Measurements from ENCODE around the gene DMBX1.

Gene DMBX1

DNA sequence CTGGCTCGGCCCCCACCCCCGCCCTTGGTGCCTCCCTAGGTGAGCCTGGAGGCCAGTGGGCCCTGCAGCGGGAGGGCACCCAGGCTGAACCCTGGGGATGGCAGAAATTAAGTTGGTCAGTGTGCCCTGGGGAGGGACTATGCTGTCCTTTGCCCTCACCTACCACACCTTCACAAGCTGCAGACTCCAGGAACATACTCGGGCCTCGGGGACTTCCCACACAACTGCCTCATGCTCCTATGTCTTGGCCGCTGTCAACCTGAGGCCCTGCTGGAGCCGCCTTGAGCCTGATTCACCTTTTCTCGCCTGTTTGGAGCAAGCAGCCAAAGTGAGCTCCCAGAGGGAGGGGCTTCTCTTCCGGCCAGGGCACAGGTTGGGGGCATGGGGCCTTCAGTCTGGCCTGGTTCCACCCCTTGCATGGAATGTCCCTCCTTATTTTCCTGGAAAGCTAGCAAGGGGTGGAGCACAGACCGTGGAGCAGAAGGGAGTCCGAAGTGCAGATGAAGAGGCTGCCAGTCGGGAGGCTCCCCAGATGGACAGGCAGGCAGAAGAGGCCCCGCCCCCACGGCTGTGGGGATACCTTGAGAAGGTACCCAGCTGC lies 37.2 kb downstream of the DMBX1 start:
- DNase-seq: no peak

DNA sequence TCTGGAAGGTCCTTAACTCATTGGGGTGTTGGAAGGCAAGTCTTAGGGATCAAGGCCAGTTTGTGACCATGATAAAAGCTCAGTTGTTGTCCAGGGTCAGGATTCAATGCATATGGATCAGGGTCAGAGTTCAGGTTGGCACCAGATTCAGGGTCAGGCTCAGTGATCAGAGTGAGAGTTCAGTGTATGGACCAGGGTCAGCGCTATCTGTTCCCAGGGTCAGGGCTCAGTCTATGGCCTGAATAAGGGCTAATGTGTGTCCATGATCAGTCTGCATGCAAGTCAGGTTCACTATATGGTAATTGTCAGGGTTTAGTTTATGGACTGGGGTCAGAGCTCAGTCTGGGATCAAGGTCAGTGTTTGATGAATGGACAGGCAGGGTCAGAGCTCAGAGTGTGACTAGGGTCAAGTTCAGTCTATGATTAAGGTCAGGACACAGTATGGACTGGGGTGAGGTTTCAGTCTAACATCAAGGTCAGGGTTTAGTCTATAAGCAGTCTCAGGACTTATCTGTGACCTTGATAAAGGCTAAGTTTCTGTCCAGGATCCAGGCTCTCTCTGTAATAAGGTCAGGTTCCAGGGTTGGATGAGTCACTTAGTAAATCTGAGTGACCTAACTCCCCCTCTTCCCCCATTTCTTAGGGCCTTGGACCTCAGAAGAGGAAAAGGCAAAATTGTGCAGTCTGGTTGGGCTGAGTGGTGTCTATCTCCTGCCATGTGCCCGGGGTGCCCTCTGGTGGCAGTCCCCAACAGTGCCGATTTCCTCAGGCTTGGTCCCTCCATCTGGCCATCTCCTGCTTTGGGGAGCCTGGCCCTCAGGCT lies 38.0 kb downstream of the DMBX1 start:
- peak; percentile 90 for DNase-seq

GRCh38 chr1:46528297-46528955 lies 38.8 kb downstream of the DMBX1 start:
- no peak for DNase-seq

- DNase-seq: no peak
Measured at GRCh38 chr1:46529031-46529630, 39.5 kb downstream of the DMBX1 start.

- no peak for DNase-seq
Measured at GRCh38 chr1:46530311-46530710, 40.7 kb downstream of the DMBX1 start.

- no peak for DNase-seq
Measured at GRCh38 chr1:46530791-46531409, 41.3 kb downstream of the DMBX1 start.

GRCh38 chr1:46532095-46532494 lies 42.5 kb downstream of the DMBX1 start:
- peak; percentile 33 for DNase-seq

- DNase-seq: peak; percentile 83
Measured at GRCh38 chr1:46532498-46533178, 43.0 kb downstream of the DMBX1 start.

- peak; percentile 58 for DNase-seq
Measured at GRCh38 chr1:46533179-46533864, 43.7 kb downstream of the DMBX1 start.

- peak; percentile 43 for DNase-seq
Measured at GRCh38 chr1:46535063-46535462, 45.4 kb downstream of the DMBX1 start.

DNA sequence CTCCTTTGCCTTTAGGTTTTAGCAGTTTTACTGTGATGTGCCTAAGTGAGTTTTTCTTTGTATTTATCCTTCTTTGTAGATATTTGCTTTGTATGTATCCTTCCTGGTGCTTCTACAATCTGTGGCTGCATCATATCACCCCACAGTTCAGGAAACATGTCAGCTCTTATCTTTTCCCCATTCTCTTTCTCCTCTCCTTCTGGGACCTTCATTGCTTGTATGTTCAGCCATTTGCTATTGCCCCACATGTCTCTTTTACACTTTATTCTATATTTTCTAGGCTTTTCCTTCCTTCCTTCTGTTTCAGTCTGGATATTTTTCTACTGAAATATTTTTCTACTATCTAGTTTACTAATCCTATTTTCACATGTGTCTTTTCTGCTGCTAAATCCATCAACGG lies 46.9 kb downstream of the DMBX1 start:
- DNase-seq: no peak

GRCh38 chr1:46537651-46538050 lies 48.0 kb downstream of the DMBX1 start:
- DNase-seq: no peak

DNA sequence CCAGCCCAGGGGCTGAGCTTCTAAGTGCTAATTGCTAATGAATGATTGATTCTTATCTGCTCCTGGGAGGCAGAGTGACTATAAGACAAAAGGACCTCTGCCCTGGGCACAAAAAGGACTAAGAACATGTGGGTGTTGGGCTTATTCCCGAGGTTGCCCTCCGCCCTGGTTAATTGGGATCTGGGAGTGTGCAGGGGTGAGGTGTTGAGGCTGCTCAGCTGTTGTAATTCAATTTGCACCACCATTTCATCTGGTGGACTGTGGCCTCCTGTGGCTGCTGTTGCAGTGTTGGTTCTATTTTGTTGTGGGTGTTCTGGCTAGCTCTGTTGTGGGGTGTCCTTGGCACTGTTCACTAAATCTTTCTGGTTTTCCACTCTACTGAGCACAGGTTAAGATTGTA lies 48.5 kb downstream of the DMBX1 start:
- DNase-seq: no peak

Measured in stimulated activated CD8-positive, alpha-beta memory T cell treated with anti-CD3 and anti-CD28 coated beads, Interleukin-4, amount 100 ng/mL, for 48 hours (primary cell).